Activated T-cell treated with anti-CD3 and anti-CD28 coated beads for 24 hours (primary cell): ENCODE results near the gene DNMT3A.
"Not testable (repeated sequence)": the region's sequence is repeated elsewhere in the genome, so short reads cannot be mapped to it uniquely, and the experiment has no call there.

Experiments
- DNase-seq: peaks from one replicate; pipeline ENCODE4 v3.0.0-alpha.2; 2020; ENCODE audit warnings: low read depth

DNMT3A gene

DNA sequence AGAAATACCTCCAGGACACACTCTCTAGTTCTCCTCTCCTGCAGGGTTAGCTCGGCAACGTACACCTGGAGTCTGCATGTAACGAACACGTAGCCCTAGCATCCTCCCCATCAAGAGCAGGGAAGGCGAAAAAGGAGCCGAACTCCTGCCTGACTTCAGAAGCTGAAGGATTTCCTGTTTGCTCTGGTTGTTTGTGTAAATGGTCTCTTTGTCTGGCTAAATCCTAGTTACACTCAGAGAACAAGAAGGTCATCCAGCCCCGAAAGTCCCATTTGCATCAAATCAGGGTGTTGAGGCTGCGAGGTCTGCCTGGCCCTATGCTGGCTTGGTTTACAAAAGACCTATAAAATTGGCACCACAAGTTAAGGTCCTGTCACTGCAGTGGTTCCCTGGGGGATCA lies 107.0 kb downstream of the DNMT3A start:
- DNase-seq: no peak

DNA sequence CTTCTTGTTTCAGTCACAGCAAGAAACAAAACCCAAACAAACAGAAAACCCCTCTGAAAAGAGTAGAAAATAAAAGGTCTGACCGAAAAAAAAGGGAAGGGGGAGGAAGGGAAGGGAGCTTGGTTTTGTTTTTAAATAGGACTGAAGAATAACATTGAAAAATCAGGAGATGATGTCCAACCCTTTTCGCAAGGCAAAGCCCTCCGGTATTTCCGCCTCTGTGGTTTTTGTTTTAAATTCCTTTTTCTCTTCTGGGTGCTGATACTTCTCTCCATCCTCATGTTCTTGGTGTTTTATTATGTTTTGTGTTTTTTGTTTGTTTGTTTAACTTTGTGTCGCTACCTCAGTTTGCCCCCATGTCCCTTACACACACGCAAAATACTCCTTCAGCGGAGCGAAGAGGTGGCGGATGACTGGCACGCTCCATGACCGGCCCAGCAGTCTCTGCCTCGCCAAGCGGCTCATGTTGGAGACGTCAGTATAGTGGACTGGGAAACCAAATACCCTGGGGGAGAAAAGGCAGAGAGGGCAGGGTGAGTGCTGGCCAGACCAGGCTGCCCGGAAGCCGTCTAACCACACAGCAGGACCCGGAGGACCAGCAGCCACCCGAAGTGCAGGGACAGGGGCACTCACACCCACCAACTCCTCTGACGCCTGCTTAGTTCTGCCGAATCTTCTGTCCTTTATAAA lies 107.7 kb downstream of the DNMT3A start:
- DNase-seq: no peak

DNA sequence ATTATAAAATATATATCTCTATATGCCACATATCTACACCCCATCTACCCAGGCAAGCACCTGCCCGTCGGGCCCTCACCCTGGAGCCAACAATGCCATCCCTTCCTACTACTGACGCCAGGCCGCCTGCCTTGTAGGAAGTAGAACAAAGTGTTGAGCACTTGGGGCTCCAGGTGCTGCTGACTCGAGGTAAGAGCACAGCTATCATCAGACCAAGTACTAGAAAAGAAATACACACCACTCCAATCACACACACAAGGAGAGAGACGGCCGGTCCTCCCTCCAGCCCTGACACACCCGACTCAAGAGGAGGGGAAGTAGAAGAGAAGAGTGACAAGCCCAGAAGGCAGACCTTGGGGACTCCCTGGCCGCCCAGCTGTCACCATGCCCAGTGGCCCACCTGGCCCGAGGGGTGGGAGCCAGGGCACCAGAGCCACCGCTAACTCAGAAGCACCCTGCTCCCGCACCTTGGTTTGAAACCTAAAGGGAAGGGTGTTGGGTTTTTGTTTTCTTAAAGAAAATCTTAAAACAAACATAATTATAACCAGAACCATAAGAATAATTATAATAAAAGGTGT lies 109.4 kb downstream of the DNMT3A start:
- no peak for DNase-seq

GRCh38 chr2:25230948-25231311 lies 110.8 kb downstream of the DNMT3A start:
- no peak for DNase-seq

DNA sequence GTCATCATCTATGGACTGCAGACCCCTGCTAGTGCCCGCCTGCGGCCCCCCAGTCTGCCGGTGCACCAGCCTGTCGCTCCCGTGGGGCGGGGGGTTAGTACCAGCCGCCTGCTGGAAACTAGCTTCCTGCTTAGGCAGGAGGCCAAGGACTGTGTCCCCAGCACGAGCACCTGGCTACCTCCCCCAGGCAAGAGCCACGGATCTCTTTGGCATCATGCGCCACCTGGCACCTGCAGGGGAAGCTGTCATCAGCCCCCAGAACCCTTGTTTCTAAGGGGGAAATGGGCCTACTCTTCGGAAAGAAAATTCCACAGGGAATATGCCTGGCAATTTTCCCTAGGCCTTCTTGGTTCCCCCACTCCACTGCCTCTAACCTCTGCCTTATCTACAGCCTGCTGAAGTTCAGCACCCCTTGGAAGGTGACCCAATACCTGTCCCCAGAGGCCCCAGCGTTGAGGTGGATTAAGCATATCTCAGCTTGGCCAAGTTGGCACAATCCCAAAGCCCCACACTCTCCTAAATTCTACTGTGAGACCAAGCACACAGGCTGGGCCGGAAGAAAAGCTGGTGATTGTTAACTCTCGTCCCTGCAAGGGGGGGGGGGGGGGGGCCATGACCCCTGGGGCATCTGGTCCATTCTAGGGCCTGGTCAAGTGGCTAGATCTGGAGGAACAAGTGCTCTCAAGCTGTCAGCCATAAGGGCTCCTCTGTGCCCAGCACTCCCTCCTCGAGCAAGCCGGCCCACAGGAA lies 111.4 kb downstream of the DNMT3A start:
- DNase-seq: no peak

- no peak for DNase-seq
Measured at GRCh38 chr2:25229279-25230197, 112.2 kb downstream of the DNMT3A start.

DNA sequence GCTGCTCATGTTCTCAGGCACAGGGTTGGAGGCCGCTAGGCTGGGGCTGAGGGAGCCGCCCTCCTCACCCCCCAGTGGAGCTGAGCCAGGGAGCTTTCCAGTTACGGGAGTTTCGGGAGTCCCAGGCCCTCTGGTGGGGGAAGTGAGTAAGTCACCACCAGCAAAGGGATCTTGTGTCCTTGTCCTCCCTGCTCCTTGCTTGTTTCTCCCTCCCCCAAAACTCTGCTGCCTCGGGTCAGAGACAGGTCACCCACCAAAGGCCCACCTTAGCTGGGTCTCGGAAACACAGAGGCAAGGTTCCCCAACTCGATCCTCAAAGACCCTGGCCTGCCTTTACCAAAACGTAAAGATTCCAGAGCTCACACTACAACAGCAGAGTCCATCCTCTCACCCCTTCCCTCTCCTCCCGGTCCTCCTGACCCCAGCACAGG lies 112.9 kb downstream of the DNMT3A start:
- DNase-seq: peak; percentile 22

DNA sequence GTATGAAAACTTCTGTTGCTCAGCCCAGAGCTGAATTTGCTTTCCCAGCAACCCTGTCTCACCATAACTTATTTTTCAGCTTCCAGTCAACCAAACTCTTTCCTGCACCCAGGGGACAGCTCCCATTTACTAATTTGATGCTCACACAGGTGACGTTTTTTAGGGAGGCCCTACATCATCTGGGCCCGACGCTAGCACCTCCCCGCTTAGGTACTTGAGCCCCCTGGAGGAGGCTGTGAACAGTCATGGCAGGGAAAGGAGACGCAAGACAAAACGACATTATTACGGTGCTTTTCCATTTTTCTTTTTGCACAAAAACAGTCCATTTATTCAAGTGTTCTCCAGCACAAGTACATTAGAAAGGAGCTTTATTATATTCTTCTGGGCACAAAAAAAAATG lies 114.1 kb downstream of the DNMT3A start:
- DNase-seq: no peak

DNA sequence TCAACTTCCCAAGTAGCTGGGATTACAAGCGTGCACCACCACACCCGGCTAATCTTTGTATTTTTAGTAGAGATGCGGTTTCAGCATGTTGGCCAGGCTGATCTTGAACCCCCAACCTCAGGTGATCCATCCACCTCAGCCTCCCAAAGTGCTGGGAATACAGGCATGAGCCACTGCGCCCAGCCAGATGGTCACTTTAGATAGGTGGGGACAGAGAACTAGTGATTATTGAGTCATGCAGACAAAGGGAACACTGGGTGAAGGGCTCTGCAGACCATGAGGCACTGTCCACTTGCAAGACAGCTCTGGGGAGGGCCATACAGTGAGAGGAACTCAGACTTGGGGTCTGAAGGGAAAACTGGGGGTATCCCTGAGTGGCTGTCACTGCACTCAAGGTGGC lies 114.9 kb downstream of the DNMT3A start:
- no peak for DNase-seq

GRCh38 chr2:25222477-25223121 lies 119.1 kb downstream of the DNMT3A start:
- no peak for DNase-seq

- DNase-seq: no peak
Measured at GRCh38 chr2:25221579-25221978, 120.1 kb downstream of the DNMT3A start.

DNA sequence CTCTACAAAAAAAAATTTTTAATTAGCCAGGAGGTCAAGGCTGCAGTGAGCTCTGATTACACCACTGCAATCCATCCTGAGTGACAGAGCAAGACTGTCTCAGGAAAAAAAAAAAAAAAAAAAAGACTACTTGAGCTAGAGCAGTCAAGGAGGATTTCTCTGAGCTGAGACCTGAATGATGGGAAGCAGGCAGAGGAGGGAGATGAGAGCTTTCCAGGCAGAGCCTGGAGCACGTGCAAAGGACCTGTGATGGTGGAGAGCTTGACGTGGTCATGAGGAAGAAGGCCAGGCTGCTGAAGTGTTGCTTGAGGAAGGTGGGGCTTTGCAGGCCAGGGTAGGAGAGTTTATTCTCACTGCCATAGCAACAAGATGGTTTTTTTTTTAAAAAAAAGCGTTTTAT lies 121.4 kb downstream of the DNMT3A start:
- DNase-seq: no peak

- no peak for DNase-seq
Measured at GRCh38 chr2:25219621-25220020, 122.1 kb downstream of the DNMT3A start.

GRCh38 chr2:25218100-25218499 lies 123.6 kb downstream of the DNMT3A start:
- no peak for DNase-seq

DNA sequence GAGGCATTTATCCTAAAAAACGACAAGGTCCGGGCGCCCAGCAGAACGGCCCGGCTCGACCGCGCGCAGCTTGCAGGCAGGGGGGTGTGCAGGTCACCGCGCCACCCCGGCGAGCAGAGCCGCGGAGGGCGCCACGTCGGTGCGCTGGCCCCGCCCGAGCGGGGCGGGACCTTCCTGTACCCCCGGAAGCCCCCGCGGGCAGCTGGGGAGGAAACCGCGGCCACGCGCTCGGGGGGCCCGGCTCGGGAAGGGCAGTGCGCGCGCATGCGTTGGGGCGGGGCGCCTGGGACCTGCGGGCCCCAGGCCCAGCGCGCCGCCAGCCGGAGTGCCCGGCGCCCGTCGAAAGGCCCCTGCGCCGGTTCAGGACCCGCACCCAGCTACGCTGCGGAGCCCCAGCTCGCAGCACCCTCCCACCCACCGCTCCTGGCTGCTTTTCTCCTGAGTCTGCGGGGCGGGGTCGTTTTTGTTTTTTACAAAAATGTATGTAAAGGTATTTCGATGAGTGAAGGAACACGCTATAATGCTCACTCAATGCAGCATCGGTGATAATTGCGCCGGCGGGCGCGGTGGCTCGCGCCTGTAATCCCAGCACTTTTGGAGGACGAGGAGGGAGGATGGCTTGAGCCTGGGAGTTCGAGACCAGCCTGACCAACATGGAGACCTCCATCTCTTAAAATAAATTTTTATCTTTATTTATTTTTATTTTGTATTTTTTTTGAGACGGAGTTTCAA lies 125.6 kb downstream of the DNMT3A start:
- peak; percentile 80 for DNase-seq

DNA sequence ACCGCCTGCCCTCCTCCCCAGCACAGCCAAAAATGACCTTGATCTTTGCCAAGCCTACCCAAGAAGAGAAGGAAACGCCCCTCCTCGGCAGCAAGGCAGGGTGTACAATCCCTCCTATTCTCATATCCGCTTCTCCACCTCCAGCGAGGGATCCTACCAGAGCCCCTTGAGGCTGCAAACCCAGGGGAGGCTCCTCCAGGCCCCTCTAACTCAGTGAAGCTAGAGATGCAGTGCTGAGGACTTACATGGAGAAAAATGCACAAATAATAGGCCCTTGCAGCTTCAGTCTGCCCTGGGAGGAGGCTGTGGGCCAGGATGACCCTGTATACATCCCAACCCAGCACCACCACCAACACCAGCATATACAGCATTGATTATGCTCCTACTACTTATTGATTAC lies 126.5 kb downstream of the DNMT3A start:
- DNase-seq: no peak

GRCh38 chr2:25213229-25213628 lies 128.5 kb downstream of the DNMT3A start:
- no peak for DNase-seq

GRCh38 chr2:25210923-25211322 lies 130.8 kb downstream of the DNMT3A start:
- DNase-seq: not testable (repeated sequence)

- no peak for DNase-seq
Measured at GRCh38 chr2:25207078-25207545, 134.6 kb downstream of the DNMT3A start.

GRCh38 chr2:25204190-25204838 lies 137.4 kb downstream of the DNMT3A start:
- DNase-seq: no peak
